ENCODE data around the gene PRR35. TPM values are rescaled to one million over a fixed set of nuclear protein-coding genes. Genes with fewer than 3 reads are reported as not detected.

PRR35 gene
- total and polyA plus RNA-seq, 4 donors, result not detected

DNA sequence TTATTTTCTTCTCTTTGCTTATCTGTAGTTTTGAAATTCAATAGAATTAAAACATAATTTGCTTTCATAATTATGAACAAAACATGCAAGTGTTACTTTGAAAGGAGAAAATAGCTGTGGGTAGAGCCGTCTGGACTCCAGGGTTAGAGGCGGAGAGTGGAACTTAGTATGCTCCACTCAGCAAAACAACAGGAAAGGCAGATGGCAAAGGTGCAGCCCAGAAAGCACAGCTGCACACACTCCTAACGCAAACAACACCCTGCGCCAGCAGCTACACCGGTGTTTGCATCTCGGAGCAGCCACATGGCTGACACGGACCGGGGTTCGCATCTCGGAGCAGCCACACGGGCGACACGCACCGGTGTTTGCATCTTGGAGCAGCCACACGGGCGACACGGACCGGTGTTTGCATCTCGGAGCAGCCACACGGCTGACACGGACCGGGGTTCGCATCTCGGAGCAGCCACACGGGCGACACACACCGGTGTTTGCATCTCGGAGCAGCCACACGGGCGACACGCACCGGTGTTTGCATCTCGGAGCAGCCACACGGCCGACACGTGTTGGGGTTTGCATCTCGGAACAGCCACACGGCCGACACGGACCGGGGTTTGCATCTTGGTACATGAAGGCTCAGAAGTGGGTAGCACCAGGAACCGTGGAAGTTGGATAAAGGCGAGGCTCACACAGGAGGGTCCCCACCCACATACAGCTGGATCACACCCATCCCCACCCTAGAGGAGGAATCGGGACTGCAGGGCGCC, 44.8 kb upstream of the PRR35 start:
- ATAC-seq (ENCODE audit: insufficient read depth, low FRiP score) (no peak), DNase-seq (no peak)
- Histone ChIP-seq H3K27ac (ENCODE audit: low read depth in 1 of 2, low read length in 1 of 2) (no peak overlapping the region), H3K36me3 (ENCODE audit: control insufficient read depth in 4 of 4, insufficient read depth in 4 of 4, low read length in 4 of 4) (peaks cover 0 to 37% (median 11%) of the 10 kb centered on the region in 4 donors), H3K27me3 (ENCODE audit: control insufficient read depth in 3 of 3, insufficient read depth in 3 of 3, low read length in 2 of 3) (no peaks in the 10 kb centered on the region), H3K4me3 (no peak overlapping the region), H3K9me3 (ENCODE audit: control insufficient read depth in 4 of 4, insufficient read depth in 3 of 4, low read length in 3 of 4) (no peaks in the 10 kb centered on the region), H3K9ac (ENCODE audit: insufficient read depth in 1 of 2, low read length in 2 of 2) (no peak overlapping the region), H3K4me1 (ENCODE audit: control insufficient read depth in 5 of 5, insufficient read depth in 5 of 5, low read length in 5 of 5) (no peaks in the 10 kb centered on the region)
- 95 to 96% methylated on average over 45 of the region's 45 CpGs for WGBS, 2 donors
- no peak for TF ChIP-seq CTCF (IDR thresholded peaks at IDR 0.05; ENCODE audit: control extremely low read depth, extremely low read depth)

DNA sequence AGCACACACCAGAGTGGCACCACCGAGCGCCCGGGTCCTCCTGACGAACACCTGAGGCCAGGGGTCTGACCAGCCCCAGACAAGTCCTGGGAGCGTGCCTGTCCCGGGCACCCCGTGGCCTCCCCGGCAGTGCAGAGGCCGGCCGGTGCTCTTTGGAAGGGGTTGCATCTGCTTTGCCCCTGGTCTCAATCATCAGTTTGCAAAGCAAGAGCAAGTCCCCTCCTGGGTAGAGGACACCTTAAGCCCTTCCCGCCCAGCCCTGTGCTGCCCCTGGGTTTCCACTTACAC, 44.3 kb upstream of the PRR35 start:
- H3K4me1 ChIP-seq (ENCODE audit: control insufficient read depth in 5 of 5, insufficient read depth in 5 of 5, low read length in 5 of 5), result no peaks in the 10 kb centered on the region
- no peak for TF ChIP-seq CTCF (IDR thresholded peaks at IDR 0.05; ENCODE audit: control extremely low read depth, extremely low read depth)
- H3K27ac ChIP-seq (ENCODE audit: low read depth in 1 of 2, low read length in 1 of 2), result no peak overlapping the region
- peaks cover 0 to 37% (median 15%) of the 10 kb centered on the region in 4 donors for H3K36me3 ChIP-seq (ENCODE audit: control insufficient read depth in 4 of 4, insufficient read depth in 4 of 4, low read length in 4 of 4)
- DNase-seq (no peak), ATAC-seq (ENCODE audit: insufficient read depth, low FRiP score) (no peak)
- H3K27me3 ChIP-seq (ENCODE audit: control insufficient read depth in 3 of 3, insufficient read depth in 3 of 3, low read length in 2 of 3), result no peaks in the 10 kb centered on the region
- H3K4me3 ChIP-seq, result no peak overlapping the region
- 96 to 98% methylated on average over 11 of the region's 11 CpGs for WGBS, 2 donors
- H3K9ac ChIP-seq (ENCODE audit: insufficient read depth in 1 of 2, low read length in 2 of 2), result no peak overlapping the region
- no peaks in the 10 kb centered on the region for H3K9me3 ChIP-seq (ENCODE audit: control insufficient read depth in 4 of 4, insufficient read depth in 3 of 4, low read length in 3 of 4)

GRCh38 chr16:516301-516700, 43.9 kb upstream of the PRR35 start:
- WGBS, 2 donors, result 94 to 99% methylated on average over 8 of the region's 8 CpGs

More at GRCh38 chr16:516301-516700, 43.9 kb upstream of the PRR35 start:
- no peaks in the 10 kb centered on the region for H3K4me1 ChIP-seq (ENCODE audit: control insufficient read depth in 5 of 5, insufficient read depth in 5 of 5, low read length in 5 of 5)
- H3K36me3 ChIP-seq (ENCODE audit: control insufficient read depth in 4 of 4, insufficient read depth in 4 of 4, low read length in 4 of 4), result peaks cover 0 to 37% (median 16%) of the 10 kb centered on the region in 4 donors
- H3K27me3 ChIP-seq (ENCODE audit: control insufficient read depth in 3 of 3, insufficient read depth in 3 of 3, low read length in 2 of 3), result no peaks in the 10 kb centered on the region
- no peak overlapping the region for H3K4me3 ChIP-seq
- DNase-seq (no peak), ATAC-seq (ENCODE audit: insufficient read depth, low FRiP score) (no peak)
- no peaks in the 10 kb centered on the region for H3K9me3 ChIP-seq (ENCODE audit: control insufficient read depth in 4 of 4, insufficient read depth in 3 of 4, low read length in 3 of 4)
- no peak overlapping the region for H3K9ac ChIP-seq (ENCODE audit: insufficient read depth in 1 of 2, low read length in 2 of 2)
- no peak overlapping the region for H3K27ac ChIP-seq (ENCODE audit: low read depth in 1 of 2, low read length in 1 of 2)
- no peak for TF ChIP-seq CTCF (IDR thresholded peaks at IDR 0.05; ENCODE audit: control extremely low read depth, extremely low read depth)

All from lung (tissue), 12 donors.